GM21526 (cell line): ENCODE data around the gene PPL.

Source experiments
- ATAC-seq: cut with Tn5 transposase; IDR thresholded peaks from one replicate; pipeline ENCODE4 v1.9.1; 2021; ENCODE audit warnings: moderate library complexity; ENCODE audit not compliant: unreplicated experiment, low FRiP score

Gene PPL

DNA sequence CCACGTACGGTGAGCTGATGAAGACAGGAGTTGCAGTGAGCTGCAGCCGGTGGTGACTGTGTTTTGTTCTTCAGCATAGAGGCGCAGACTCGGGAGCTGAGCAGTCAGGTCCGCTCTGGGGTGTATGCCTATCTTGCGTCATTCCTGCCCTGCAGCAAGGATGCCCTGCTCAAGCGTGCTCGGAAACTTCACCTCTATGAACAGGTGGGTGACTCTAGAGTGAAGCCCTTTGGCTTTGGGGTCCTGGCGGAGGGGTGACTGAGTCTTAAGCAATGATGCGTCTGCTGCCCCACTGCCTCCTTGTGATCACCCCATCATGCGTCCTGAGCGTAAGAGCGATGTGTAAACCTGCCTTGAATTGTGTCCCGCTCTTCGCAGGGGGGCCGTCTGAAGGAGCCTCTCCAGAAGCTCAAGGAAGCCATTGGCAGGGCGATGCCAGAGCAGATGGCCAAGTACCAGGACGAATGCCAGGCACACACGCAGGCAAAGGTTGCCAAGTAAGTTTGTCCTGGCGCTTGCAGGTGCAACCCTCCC lies 66.7 kb downstream of the PPL start:
- no peak for ATAC-seq

DNA sequence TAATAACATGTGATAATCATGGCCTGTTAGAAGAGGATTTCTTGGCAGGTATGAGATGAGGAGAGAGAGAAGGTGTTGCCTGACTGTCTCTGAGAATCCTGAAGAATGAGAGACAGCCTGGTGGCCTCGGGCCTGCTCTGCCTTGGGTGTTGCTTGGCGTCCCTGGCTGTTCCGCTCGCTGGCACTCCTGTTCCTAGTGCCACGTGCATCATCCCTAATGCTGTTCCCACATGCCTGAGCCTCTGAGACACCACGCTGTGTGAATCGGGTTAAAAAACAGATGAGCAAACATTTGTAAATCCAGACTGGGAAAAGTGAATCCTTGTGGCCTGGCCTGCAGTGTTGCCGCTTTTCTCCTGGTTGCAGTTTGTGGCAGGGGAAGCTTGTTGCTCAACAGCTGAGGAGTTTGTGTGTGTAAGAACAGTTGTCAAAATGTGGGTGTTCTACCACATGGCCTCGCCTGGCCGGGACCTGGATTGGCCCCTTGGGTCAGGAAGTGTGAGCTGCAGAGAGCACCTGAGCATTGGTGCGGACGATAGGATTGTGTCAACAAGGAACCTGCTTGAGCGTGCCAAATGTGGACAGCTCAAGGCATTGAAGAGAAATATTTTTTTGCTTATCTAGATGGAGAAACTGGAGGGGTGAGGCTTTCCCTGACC lies 67.7 kb downstream of the PPL start:
- no peak for ATAC-seq

DNA sequence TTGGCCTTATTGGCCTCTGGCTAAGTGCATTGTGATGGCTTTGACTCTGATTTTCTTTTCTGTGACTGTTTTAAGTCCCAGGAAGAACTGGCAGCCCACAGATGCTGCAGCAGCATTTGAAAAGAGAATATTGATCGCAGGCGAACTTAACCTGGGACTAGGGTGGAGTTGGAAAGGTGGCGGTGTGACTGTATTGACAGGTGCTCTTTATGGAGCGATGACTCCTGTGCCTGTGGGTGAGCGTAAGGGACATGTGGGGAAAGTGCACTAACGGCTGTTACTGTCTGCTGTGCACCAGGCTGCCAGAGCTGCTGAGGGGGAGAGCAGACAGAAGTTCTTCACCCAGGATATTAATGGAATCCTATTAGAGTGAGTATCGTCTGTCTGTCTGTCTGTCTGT lies 68.4 kb downstream of the PPL start:
- no peak for ATAC-seq

DNA sequence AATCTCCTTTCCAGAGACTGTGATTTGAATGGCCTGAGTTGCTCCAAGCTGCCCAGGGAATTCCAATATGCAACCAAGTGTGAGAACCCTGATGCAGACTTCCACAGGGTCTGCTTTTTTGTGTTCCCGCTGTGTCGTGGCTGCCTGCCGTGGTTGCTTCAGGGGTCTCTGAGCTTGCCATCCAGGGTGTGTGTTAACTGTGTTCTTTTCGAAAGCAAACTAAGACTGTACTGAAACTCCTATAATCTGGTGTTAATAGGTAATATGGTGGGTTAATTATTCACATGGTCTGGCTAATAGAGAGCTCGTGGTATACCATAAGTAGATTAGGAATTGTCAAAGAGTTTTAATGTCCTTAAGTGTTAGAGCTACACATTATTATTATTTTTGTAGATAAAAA lies 68.9 kb downstream of the PPL start:
- ATAC-seq, result no peak

DNA sequence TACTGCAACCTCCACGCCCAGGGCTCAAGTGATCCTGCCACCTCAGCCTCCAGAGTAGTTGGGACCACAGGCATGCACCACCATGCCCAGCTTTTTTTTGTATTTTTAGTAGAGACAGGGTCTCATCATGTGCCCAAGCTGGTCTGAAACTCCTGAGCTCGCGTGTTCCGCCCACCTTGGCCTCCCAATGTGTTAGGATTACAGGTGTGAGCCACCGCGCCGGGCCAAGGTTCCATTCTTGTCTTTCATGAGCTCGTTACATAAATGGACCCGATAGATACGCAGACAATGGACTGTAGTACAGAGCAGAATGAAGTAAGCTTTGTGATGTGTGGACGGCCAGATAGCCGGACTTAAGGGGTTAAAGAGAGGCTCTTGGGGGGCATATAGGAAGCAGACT lies 70.4 kb downstream of the PPL start:
- ATAC-seq, result no peak

DNA sequence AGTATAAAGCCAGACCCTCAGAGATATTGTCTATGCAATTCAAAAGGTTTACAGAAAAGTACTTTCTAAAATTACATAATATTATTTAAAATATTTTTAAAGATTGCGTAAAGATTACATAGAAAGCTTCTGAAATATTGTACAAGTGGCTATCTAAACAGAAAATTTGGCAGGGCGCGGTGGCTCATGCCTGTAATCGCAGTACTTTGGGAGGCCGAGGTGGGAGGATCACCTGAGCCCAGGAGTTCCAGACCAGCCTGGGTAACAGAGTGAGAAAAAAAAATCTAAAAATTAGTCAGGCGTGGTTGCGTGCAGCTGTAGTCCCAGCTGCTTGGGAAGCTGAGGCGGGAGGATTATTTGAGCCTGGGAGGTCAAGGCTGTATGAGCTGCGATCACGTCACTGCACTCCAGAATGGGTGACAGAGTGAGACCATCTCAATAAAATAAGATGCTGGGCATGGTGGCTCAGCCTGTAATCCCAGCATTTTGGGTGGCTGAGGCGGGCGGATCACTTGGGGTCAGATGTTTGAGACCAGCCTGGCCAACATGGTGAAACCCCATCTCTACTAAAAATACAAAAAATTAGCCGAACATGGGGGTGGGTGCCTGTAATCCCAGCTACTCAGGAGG lies 71.6 kb downstream of the PPL start:
- no peak for ATAC-seq

DNA sequence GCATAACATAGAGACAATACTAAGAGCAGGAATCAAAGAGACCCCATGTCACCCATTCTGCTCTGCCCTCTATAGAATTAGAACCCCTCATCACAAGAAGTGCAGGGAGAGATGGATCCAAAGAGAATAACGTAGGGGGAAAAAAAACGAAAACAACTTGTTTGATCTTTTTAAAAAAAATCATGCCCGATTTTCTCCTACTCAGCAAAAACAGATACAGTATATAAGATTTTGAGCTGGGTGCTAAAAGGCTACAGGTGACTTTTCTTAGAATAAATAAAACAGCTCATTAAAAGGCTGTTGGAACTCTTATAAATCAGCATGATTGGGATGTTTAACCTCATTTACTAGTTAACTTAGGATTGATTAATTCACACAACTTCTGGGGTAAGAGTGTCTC lies 72.2 kb downstream of the PPL start:
- ATAC-seq, result no peak

DNA sequence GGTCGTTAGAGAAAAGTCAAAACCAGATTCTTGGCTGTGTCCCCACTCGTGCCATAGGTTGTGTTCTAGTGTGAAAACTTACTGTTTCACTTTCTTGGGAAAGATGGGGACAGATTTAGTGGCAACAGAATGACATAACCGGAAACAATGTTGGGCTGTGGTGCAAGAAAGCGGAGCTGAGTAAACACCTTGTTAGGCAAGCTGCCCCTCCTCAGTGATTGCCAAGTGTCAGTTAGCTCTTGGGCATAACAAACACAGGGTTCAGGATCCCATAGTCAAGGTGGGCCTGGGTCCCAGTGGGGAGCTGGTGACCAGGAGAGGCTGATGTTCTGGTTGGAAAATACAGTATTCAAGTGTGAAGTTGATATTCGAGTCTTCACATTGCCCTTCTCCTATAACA lies 74.3 kb downstream of the PPL start:
- no peak for ATAC-seq

DNA sequence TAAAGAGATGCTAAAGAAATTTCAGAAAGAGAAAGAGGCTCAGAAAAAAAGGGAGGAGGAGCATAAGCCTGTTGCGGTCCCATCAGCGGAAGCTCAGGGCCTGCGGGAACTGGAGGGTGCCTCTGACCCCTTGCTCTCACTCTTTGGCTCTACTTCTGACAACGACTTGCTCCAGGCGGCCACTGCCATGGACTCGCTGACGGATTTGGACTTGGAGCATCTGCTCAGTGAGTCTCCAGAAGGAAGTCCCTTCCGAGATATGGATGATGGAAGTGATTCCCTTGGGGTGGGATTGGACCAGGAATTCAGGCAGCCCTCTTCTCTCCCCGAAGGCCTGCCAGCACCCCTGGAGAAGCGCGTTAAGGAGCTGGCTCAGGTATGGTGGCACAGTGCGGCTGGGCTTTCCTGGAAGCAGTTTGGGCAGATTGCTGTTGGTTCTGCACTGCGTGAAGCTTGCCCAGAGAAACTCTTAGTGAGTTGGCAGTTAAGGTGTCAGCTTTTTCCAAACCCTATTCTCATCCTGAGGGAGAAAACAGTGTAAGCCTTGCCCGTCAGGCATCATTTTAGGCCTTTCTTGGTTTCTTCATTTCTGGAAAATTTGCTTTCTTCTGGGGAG lies 76.1 kb downstream of the PPL start:
- ATAC-seq, result no peak

DNA sequence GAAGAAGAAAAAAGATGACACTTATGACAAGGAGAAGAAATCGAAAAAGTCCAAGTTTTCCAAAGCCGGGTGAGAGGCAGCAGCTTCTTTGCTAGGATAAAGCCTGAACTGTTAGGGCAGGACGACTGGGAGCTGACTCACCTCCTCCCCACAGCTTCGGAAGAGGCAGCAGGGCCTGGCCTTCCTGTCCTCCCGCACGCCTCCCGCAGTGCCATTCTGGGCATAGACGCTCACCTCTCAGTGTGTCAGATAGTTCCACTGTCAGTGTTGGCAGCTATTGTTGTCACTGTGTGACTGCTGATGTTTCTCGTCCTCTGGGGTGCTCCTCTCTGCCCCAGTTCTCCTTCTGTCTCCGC lies 77.1 kb downstream of the PPL start:
- no peak for ATAC-seq

DNA sequence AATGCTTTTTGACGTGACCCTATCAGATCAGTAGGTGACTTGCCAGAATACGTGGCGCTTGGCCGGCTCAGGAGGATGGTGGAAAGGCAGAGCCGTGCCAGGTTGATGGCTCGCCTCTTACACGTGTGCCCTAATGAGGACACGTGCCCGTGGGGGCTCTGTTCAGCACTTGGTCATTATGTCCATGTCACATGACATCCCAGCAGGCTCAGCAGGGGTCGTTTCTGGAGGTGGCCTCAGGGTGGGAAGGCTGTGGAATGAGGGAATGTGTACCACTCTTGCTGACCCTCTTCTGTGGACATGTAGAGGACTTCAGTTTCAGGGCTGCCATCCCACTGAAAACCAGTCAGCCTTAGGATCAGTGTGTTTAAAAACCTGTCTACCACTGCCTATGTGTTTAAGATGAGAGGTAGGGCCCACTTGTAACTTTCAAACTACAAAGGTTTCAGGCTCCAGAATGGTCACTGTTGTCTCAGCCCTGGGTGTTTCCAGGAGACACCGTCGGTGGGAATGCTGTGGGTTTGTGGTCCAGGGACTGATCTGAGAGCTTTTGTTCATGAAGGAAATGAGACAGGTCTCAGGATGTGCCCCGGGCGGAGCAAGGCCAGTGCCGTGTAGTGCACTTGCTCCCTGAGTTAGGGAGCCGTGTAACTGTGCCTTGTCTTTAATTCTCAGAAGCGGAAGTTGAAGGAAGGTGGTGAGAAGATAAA lies 77.6 kb downstream of the PPL start:
- no peak for ATAC-seq

DNA sequence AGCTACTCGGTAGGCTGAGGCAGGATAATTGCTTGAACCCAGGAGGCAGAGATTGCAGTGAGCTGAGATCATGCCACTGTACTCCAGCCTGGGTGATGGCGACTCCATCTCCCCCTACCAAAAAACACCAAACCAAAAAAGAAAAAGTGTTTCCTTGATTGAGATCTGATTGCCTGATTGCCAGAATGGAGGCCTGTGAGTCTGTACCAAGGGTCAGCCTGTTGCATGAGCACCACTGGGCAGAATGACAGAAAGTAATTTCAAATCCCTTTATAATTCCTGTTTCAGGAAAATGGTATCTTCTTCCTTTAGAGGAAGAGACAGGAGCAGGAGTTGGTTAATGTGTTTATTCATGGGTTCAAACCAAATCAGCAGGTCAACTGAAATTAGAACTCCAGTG lies 81.1 kb downstream of the PPL start:
- no peak for ATAC-seq

DNA sequence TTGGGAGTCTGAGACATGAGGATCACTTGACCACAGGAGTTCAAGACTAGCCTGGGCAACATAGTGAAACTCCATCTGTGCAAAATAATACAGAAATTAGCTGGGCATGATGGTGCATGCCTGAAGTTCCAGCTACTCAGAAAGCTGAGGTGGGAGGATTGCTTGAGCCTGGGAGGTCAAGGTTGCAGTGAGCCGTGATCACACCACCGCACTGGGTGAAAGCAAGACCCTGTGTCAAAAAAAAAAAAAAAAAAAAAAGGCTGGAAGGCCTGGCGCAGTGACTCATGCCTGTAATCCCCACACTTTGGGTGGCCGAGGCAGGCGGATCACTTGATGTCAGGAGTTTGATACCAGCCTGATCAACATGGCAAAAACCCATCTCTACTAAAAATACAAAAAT lies 81.6 kb downstream of the PPL start:
- ATAC-seq, result no peak

DNA sequence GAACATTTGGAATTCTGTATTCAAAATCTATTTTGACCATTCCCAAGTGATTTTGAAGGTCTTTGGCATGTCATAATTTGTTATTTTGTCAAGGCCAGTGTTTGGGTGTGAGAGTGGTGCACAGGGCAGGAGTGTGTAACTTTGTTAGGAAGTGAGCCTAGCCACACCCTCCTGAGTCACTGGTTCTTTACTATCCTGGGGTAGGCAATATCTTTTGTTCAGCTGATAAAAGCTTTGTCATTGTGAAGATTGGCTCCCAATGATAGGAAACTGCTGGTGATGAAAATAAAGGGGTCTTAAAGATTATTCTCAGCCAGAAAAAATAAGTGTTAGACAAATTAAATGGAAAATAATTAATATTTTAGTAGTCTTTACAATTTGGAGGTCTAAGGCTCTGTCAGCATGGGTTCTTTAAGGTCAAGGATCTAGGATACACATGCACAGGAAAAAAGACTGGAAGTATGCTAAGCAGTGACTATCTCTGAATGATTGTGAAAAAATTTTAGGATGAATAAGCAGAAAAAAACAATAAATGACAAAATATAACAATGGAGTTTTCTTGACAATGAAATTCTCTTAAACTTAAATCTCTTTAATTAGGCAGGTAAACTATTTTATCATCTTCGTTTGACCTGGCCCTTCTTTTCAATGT lies 84.6 kb downstream of the PPL start:
- no peak for ATAC-seq

DNA sequence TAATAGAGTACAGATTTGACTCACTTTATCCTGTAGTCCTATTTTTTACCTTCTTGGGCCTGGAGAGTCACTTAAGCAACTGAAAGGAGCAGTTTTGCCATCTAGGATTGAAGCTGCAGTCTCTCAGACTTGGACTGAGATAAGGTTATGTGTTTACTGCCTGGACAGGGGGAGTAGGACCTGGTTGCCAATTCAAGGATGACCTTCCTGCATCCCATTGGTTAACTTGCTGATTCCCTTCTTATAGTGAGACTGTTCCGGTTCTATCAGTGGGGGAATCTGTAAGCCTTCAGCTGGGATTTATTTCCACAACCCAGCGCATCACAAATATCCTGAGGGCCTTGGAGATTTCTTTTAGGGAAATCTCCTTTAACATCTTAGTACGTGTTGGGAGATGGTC lies 86.7 kb downstream of the PPL start:
- ATAC-seq, result no peak

DNA sequence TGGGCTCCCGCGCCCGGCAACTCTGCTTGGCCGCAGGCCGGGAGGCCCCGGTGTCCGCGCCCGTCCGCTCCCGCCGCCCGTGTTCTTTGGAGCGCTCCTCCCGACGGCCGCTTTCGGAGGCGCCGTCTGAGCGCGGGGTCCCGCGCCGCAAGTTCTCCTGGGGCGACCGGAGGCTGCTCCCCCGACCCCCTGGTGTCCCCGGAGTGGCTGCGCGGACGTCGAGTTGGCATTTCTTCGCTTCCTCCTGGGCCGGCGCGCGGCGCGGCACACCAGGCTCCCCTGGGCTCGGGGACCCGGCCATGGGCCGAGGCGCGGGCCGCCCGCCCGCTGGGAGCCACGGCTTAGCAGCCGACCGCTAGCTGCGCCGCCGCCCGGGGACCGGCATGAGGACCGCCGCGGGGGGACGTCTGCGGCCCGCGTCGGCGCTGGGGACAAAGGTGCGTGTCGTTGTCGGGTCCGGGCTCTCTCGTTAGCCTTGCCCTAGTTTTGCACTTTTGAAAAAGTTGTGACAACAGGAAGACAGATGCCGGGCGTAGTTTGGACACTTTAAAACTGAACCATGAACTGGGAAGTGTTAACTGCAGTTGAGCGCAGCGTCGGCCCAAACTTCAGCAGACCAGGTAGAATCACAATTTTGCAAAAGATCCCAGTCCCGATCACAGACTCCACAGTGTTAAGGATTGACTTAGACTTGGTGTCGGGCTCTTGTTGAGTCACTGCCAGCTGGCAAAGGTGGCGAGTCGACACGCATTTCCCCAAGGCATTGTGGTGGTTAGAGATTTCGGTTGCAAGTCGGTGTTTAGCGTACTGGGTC lies 89.0 kb downstream of the PPL start:
- ATAC-seq, result peak; percentile 29

DNA sequence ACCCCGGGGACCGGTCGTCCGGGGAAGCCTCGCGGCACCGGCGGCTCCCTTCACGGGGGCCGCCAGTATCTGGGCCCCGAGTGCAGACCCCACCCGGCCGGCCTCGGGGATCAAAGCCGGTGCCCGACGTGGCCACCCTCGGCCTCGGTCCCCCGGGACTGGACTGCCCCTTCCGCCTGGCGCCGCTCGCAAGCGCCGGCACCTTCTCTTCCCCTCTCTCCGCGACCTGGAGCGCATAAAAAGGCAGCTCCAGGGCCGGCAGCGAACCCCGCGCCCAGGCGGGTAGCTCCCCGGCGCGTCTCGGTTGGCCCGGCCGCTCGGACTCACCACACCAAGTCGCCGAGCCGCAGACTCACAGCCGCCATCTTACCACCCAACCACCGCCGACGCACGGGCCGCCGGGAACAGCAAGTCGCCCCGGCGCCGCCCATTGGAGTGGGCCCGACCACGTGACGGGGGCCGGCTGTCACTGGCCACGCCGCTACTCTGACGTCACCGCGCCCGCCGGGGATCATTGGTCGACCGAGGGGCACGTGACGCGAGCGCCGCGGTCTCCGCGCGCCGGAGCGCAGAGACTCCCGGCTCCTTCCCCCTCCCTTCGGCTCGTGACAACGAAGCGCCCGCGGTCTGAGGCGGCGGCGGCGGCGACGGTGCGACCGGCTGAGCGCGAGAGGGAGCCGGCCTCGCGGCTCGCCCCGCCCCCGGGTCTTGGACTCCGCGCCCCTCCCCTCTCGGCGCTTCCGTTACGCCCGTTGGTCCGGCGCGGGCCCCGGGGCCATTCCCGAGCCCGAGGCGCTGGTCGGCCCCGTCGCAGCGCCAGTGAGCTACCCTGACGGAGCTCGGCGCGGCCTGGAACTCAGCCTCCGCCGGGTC lies 89.8 kb downstream of the PPL start, which contains the start of the genes GLYR1 and UBN1:
GLYR1 (minus strand) TSS at position 388 of the 873 bp plus-strand sequence; CDS start at position 365, 23 bp downstream.
UBN1 (plus strand) TSS at position 581 of the 873 bp plus-strand sequence. CDS start 5,437 bp downstream, outside the sequence.
- ATAC-seq, result peak; percentile 83

DNA sequence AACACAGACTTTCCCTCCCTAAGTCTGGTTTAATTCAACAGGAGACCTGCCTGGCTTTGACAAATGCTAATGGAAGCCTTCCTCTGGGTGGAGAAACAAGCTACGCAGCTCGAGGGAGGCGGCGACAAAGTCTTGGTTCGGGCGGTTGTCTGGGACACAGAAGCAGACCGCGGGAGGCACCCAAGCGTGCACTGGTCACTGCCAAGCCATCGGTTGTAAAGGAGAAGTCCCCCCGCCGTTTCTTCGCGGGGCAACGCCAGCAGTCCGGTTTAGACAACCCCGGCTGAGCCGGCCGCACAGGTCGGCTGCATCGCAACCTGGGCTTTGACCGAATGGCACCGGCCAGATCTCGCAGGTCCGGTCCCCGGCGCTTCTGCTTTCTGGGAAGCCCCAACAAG lies 90.4 kb downstream of the PPL start:
- peak; percentile 3 for ATAC-seq

DNA sequence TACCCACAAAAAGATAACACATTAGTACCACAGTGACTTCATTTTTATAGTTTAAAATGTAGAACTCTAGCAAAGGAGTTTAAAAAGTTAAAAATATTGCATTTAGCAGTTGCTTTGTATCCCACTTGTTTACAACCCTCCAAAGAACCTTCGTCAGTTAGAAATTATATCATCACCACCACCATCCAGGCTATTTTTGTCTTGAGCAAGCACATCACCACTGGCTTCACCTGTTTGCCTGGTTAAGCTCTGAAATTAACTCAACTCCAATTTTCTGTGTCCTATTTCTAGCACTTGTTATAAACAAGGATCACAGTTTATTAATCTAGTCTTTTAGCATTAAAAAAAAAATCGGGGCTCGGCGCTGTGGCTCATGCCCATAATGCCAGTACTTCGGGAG lies 96.0 kb downstream of the PPL start:
- no peak for ATAC-seq
